ENCODE measurements around the gene ZCCHC8. TPM values are rescaled to one million over a fixed set of nuclear protein-coding genes. Genes with fewer than 3 reads are reported as not detected.

Gene ZCCHC8
- total and polyA plus RNA-seq, 2 of the 4 experiments (the other 2 are of a cell fraction) = 9.5 to 12.7 TPM

DNA sequence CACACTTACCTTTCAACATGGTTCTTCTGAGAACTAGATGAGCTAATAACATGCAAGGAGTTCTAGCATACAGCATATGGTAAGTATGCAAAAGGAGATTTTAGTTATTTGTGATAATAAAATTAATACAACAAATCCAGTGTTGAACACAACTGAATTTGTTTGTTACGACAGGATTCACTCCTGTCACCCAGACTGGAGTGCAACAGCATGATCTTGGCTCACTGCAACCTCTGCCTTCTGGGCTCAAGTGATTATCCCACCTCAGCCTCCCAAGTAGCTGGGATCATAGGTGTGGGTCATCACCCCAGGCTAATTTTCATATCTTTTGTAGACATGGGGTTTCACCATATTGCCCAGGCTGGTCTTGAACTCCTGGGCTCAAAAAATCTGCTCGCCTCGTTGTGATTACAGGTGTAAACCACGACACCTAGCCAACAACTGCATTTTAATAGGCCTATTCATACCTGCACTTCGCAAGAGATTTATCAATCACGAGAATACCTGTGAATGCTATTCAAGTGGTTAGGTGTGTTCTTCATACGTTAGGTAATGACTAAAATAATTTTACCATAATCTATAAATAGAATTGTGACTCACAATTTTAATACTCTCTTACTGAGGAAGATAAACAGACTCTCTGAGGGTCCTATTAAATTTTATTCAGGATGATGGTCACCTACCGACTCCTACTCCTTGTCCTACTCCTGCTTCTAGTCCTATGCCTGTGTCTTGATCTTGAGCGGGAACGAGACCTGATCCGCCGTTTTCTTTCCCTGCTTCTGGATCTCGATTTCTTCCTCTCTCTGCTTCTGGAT lies 16.0 kb upstream of the ZCCHC8 start:
- Histone ChIP-seq H4K5ac (ENCODE audit: low read depth, low read length) (no peak overlapping the region), H4K8ac (ENCODE audit: low read depth in 2 of 2, low read length in 2 of 2) (no peak overlapping the region), H2BK120ac (ENCODE audit: low read depth, low read length) (no peak overlapping the region), H2AK5ac (ENCODE audit: low read depth, low read length) (no peak overlapping the region), H3K27ac (ENCODE audit: insufficient read depth, low read length) (no peak overlapping the region), H4K91ac (ENCODE audit: insufficient read depth, low read depth, low read length) (no peak overlapping the region), H3K27me3 (ENCODE audit: control insufficient read depth, insufficient read depth, low read length) (no peaks in the 10 kb centered on the region), H2BK20ac (ENCODE audit: low read depth, low read length) (no peak overlapping the region), H2BK5ac (ENCODE audit: low read depth, low read length, poor library complexity, severe bottlenecking) (no peak overlapping the region), H3K4me2 (ENCODE audit: low read depth, low read length) (no peak overlapping the region), H3K14ac (replicated peaks; ENCODE audit: low read depth, low read length) (no peak overlapping the region), H3K9me3 (ENCODE audit: control insufficient read depth, insufficient read depth, low read length) (0 out of 2 replicates have a peak, but pooled peaks cover 2% of the 10 kb centered on the region), H4K20me1 (ENCODE audit: insufficient read depth, low read length) (peaks cover 79% of the 10 kb centered on the region), H3K9me1 (ENCODE audit: insufficient read depth, low read length) (peaks cover 3% of the 10 kb centered on the region), H3K36me3 (ENCODE audit: control insufficient read depth, insufficient read depth, low read length) (peaks cover 65% of the 10 kb centered on the region), H3K23ac (ENCODE audit: low read depth, low read length) (no peak overlapping the region), H3K4ac (ENCODE audit: low read depth, low read length) (no peak overlapping the region), H2AK9ac (replicated peaks; ENCODE audit: low read depth, low read length, poor library complexity) (no peak overlapping the region), H3K4me3 (ENCODE audit: insufficient read depth, low read depth, low read length) (no peak overlapping the region), H3K56ac (ENCODE audit: extremely low read depth, insufficient read depth, low read length) (no peak overlapping the region), H3K4me1 (ENCODE audit: control insufficient read depth, insufficient read depth, low read length) (peaks cover 6% of the 10 kb centered on the region; the same call in 1 of the 2 replicates), H3K79me1 (ENCODE audit: low read depth in 1 of 2, low read length in 2 of 2) (peaks cover 35 to 61% of the 10 kb centered on the region in 2 experiments), H2AFZ (replicated peaks; ENCODE audit: low read length, poor library complexity) (no peak overlapping the region), H3K9ac (ENCODE audit: low read depth, low read length) (no peak overlapping the region), H2BK15ac (ENCODE audit: low read depth, low read length) (no peak overlapping the region), H3K18ac (ENCODE audit: low read depth, low read length) (no peak overlapping the region)
- POLR2A ChIA-PET (ENCODE audit: unreplicated experiment) = no interaction called here
- ATAC-seq (ENCODE audit: low read depth) = no peak
- no TSS peak for BruUV-seq (replicated peaks)
- CTCF ChIA-PET = interaction anchor here (0.5 kb wide), 1 partner anchor 144 kb away, joined by 3 read pairs; no protein-coding TSS in a partner anchor
- intact Hi-C loops (cut with micrococcal nuclease) = no loop called here
- in situ Hi-C loops (cut with MboI; ENCODE audit: low sequenced_read_pairs) = no loop called here
- WGBS, 2 experiments (ENCODE audit: extremely low coverage in 2 of 2, insufficient read length in 1 of 2) = 99% methylated on average over 8 of the region's 13 CpGs; no CpG with 5 or more reads in 1 of the 2 experiments
- dilution Hi-C loops (cut with HindIII; ENCODE audit: low sequenced_read_pairs, unreplicated experiment) = no loop called here
- no peak for DNase-seq
- TF ChIP-seq MAZ (IDR thresholded peaks at IDR 0.05; ENCODE audit: borderline replicate concordance, low read depth, low read length) (no peak), RAD21 (IDR thresholded peaks at IDR 0.05; ENCODE audit: low read length) (no peak), NFE2L2 (IDR thresholded peaks at IDR 0.05; ENCODE audit: low read depth, low read length) (no peak), MXI1 (IDR thresholded peaks at IDR 0.05; ENCODE audit: borderline replicate concordance, low read depth, low read length) (no peak), CHD1 (IDR thresholded peaks at IDR 0.05; ENCODE audit: low read depth, low read length) (no peak), RCOR1 (IDR thresholded peaks at IDR 0.05; ENCODE audit: insufficient replicate concordance, low read length) (no peak), BHLHE40 (IDR thresholded peaks at IDR 0.05; ENCODE audit: low read depth, low read length) (no peak), RFX5 (IDR thresholded peaks at IDR 0.05; ENCODE audit: low read depth, low read length) (no peak), SMC3 (IDR thresholded peaks at IDR 0.05; ENCODE audit: low read depth, low read length) (no peak), POLR2A (IDR thresholded peaks at IDR 0.05; ENCODE audit: low read depth, low read length) (no peak), CEBPB (IDR thresholded peaks at IDR 0.05; ENCODE audit: low read depth, low read length) (no peak), MAFK (IDR thresholded peaks at IDR 0.05; ENCODE audit: low read depth, low read length) (no peak)
- TF ChIP-seq, protein P1, sequence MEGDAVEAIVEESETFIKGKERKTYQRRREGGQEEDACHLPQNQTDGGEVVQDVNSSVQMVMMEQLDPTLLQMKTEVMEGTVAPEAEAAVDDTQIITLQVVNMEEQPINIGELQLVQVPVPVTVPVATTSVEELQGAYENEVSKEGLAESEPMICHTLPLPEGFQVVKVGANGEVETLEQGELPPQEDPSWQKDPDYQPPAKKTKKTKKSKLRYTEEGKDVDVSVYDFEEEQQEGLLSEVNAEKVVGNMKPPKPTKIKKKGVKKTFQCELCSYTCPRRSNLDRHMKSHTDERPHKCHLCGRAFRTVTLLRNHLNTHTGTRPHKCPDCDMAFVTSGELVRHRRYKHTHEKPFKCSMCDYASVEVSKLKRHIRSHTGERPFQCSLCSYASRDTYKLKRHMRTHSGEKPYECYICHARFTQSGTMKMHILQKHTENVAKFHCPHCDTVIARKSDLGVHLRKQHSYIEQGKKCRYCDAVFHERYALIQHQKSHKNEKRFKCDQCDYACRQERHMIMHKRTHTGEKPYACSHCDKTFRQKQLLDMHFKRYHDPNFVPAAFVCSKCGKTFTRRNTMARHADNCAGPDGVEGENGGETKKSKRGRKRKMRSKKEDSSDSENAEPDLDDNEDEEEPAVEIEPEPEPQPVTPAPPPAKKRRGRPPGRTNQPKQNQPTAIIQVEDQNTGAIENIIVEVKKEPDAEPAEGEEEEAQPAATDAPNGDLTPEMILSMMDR (conservative IDR thresholded peaks at IDR 0.05; ENCODE audit: low read depth, low read length) = no peak
- TF ChIP-seq, protein P2, sequence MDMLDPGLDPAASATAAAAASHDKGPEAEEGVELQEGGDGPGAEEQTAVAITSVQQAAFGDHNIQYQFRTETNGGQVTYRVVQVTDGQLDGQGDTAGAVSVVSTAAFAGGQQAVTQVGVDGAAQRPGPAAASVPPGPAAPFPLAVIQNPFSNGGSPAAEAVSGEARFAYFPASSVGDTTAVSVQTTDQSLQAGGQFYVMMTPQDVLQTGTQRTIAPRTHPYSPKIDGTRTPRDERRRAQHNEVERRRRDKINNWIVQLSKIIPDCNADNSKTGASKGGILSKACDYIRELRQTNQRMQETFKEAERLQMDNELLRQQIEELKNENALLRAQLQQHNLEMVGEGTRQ (IDR thresholded peaks at IDR 0.05; ENCODE audit: low read depth, low read length) = no peak
- TF ChIP-seq, protein P3, sequence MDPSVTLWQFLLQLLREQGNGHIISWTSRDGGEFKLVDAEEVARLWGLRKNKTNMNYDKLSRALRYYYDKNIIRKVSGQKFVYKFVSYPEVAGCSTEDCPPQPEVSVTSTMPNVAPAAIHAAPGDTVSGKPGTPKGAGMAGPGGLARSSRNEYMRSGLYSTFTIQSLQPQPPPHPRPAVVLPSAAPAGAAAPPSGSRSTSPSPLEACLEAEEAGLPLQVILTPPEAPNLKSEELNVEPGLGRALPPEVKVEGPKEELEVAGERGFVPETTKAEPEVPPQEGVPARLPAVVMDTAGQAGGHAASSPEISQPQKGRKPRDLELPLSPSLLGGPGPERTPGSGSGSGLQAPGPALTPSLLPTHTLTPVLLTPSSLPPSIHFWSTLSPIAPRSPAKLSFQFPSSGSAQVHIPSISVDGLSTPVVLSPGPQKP (IDR thresholded peaks at IDR 0.05; ENCODE audit: borderline replicate concordance, low read depth, low read length) = no peak

All from IMR-90 (cell line).